Activated CD4-positive, alpha-beta T cell treated with anti-CD3 and anti-CD28 coated beads, Interleukin-2, amount 50 U/mL, for 48 hours (primary cell): ENCODE measurements around the gene VCY1B.
"Not testable (repeated sequence)": the region's sequence is repeated elsewhere in the genome, so short reads cannot be mapped to it uniquely, and the experiment has no call there.

ENCODE experiments used
- DNase-seq, 2 experiments: peaks; one replicate each; pipeline ENCODE4 v3.0.0-alpha.2; 2020

The VCY1B gene

GRCh38 chrY:14055927-14056326 lies at the start of gene VCY1B:
TSS of gene VCY1B (plus strand) at chrY:14056227. CDS start at chrY:14056290, 63 bp downstream.
- DNase-seq: not testable (repeated sequence)

- DNase-seq: not testable (repeated sequence)
Observed at GRCh38 chrY:14011916-14012315, 44.1 kb upstream of the VCY1B start.

GRCh38 chrY:14030395-14030794 lies 25.6 kb upstream of the VCY1B start:
- DNase-seq: not testable (repeated sequence)

- no peak for DNase-seq
Observed at GRCh38 chrY:14085877-14086276, 29.9 kb downstream of the VCY1B start.
